Esophagus muscularis mucosa (tissue), 3 donors: Measurements from ENCODE around the gene LMNA.

Experiments
- POLR2A ChIP-seq: fragments of 450-650 bp; IDR thresholded peaks from one replicate; pipeline ENCODE4 v1.6.1; 2017; ENCODE audit warnings: antibody characterized with exemption, moderate library complexity, mild to moderate bottlenecking, low read depth
- TF ChIP-seq, protein P1 (sequence below), 3 experiments: fragments of 200-600 bp in 2 of 3; fragments of 450-650 bp in 1 of 3; sonication (generic) in 2 of 3; IDR thresholded peaks; one replicate each; pipeline ENCODE4 v1.5.1; 2017 to 2019; ENCODE audit warnings: antibody characterized with exemption in 3 of 3, mild to moderate bottlenecking in 2 of 3, moderate library complexity in 1 of 3

DNA sequence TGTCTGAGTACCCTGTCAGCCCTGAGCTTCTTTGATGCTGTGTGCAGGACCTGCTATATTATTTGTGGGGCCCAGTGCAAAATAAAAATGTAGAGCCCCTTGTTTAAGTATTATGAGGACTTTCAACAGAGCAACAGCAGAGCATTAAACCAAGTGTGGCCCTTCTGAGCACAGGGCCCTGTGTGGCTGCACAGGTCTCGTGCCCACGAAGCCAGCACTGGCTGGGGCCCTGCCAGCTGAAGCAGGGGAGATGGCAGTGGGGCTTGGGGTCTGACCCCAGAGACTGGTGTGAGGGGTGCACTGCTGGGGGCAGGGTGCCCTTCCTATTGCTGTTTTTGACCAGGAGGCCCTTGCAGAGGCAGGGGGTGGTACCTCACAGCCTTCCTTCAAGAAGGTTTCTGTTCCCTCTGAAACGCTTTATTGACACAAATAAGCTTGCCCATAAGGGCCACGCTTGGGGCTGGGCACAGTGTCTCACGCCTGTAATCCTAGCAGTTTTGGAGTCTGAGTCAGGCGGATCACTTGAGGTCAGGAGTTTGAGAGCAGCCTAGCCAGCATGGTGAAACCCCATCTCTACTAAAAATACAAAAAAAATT lies 36.7 kb downstream of the LMNA start:
- TF ChIP-seq, protein P1, sequence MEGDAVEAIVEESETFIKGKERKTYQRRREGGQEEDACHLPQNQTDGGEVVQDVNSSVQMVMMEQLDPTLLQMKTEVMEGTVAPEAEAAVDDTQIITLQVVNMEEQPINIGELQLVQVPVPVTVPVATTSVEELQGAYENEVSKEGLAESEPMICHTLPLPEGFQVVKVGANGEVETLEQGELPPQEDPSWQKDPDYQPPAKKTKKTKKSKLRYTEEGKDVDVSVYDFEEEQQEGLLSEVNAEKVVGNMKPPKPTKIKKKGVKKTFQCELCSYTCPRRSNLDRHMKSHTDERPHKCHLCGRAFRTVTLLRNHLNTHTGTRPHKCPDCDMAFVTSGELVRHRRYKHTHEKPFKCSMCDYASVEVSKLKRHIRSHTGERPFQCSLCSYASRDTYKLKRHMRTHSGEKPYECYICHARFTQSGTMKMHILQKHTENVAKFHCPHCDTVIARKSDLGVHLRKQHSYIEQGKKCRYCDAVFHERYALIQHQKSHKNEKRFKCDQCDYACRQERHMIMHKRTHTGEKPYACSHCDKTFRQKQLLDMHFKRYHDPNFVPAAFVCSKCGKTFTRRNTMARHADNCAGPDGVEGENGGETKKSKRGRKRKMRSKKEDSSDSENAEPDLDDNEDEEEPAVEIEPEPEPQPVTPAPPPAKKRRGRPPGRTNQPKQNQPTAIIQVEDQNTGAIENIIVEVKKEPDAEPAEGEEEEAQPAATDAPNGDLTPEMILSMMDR (IDR thresholded peaks at IDR 0.05) = no peak
- TF ChIP-seq POLR2A = no peak
